Measurements from ENCODE around the gene CACNA1G.

Gene CACNA1G

GRCh38 chr17:50590946-50591737 is 30.6 kb downstream of the CACNA1G start:
- no peak for DNase-seq

DNA sequence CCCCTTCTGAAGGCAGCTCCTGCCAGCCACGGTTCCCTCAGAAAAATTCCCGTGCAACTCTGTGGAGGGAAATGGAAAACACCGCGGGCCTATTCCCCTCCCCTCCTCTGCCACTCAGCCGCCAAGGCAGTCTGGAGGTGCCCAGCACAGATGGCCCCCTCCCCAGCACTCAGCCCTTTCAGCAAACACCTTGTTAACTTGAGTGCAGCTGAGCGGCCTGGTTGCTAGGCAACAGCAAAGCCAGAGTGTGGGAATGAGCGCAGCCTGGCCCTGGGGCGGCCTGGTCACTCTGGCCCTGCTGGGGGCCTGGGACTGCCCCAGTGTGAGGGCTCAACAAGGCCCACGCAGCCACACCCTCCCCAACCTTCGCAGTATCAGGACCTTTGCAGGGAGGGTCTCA is 32.8 kb downstream of the CACNA1G start:
- DNase-seq: peak; percentile 26

GRCh38 chr17:50594128-50594823 is 33.8 kb downstream of the CACNA1G start:
- DNase-seq: no peak

- no peak for DNase-seq
These were observed 34.4 kb downstream of the CACNA1G start for GRCh38 chr17:50594892-50595291.

- no peak for DNase-seq
These were observed 35.9 kb downstream of the CACNA1G start for GRCh38 chr17:50596191-50597037.

DNA sequence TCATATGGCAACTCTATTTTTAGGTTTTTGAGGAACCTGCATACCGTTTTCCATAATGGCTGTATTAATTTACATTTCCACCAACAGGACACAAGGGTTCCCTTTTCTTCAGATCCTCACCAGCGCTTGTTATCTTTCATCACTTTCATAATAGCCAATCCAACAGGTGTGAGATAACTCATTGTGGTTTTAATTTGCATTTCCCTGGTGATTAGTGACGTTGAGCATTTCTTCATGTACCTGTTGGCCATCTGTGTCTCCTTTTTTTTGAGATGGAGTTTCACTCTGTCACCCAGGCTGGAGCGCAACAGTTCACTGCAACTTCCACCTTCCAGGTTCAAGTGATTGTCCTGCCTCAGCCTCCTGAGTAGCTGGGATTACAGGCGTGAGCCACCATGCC is 38.0 kb downstream of the CACNA1G start:
- DNase-seq: no peak

DNA sequence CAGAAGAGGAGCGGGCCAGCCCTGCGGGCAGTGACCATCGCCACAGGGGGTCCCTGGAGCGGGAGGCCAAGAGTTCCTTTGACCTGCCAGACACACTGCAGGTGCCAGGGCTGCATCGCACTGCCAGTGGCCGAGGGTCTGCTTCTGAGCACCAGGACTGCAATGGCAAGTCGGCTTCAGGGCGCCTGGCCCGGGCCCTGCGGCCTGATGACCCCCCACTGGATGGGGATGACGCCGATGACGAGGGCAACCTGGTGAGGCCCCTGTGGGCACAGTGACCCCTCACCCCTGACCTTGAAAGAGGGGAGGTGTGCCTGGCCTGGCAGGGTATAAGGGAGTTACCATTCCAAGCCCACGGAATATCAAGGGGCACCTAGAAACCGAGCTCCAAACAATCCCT is 39.1 kb downstream of the CACNA1G start:
- DNase-seq: no peak

GRCh38 chr17:50601823-50602375 is 41.4 kb downstream of the CACNA1G start:
- DNase-seq: no peak

DNA sequence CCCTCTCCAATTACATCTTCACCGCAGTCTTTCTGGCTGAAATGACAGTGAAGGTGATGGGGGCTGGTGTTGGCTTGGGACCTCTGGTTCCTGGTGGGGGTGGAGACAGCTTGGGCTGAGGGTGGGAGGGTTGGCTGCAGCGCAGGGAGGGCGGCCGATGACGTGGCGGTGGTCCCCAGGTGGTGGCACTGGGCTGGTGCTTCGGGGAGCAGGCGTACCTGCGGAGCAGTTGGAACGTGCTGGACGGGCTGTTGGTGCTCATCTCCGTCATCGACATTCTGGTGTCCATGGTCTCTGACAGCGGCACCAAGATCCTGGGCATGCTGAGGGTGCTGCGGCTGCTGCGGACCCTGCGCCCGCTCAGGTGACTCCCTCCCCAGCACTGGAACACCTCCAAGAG is 42.3 kb downstream of the CACNA1G start:
- DNase-seq: no peak

DNA sequence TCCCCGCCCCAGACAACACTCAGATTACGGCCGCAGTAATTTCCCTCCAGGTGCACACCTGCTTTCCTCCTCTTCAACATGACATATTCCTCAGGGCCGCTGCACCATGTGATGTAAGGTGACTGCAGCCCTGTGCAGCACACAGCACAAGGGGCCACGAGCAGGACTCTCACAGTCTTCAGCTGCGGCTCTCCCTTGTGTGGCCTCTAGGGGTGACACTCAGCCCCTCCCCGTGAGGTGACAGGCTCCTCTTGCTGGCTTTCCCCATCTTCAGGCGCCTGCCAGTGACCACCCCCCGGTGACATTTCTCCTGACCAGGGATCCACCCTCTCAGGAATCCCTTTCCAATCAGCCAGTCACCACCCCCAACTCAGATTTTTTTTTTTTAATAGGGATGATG is 42.8 kb downstream of the CACNA1G start:
- no peak for DNase-seq

GRCh38 chr17:50604513-50604912 is 44.0 kb downstream of the CACNA1G start:
- DNase-seq: no peak

DNA sequence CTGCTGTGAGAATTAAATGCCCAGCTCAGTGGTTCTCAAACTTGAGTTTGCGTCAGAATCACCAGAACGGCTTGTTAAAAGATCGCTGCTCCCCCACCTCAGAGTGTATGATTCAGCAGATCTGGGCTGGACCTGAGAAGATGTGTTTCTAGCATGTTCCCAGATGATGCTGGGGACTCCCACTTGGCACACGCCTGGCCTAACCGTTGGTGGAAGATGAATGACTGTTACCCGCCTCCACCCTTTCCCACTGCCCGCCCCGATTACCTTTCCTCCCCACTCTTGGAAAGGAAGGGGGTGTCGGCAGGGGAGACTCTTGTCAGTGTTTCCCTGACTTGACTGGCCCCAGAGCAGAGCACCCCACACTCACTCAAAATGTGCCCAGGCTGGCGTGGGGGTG is 44.9 kb downstream of the CACNA1G start:
- DNase-seq: no peak

GRCh38 chr17:50607522-50608175 is 47.1 kb downstream of the CACNA1G start:
- no peak for DNase-seq

DNA sequence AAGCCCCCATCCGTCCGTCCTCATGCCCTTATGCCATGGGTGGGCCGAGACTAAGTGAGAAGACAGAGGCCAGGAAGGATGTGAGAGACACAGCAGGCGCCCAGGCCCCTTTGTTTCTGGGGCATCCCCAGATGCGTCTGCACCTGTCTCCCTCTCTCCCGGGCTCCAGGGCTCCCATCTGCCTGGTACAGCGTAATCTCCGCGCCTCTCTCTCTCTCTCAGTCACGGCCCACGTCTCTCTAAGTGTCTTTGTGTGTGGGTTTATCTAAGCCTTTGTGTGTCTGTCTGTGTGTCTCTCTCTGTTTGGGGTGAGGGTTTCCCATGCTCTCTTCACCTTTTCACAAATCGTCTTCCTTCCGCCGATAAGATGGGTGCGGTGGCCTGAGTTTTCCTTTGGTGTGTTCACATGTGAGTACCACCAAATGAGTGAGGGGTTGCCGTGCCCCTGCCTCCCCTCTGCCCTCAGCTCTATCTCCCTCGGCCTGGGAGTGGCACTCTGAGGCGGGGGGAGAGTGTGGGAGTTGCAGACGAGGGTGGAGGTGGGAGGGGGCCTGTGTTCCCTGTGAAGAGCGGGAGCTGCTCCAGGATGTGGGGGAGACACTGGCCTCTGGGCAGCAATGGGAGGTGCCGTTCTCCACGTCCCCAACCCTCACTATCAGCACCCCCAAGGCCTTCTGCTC is 48.3 kb downstream of the CACNA1G start:
- peak; percentile 8 for DNase-seq

- DNase-seq: no peak
These were observed 49.0 kb downstream of the CACNA1G start for GRCh38 chr17:50609380-50610074.

GRCh38 chr17:50611634-50612033 is 51.1 kb downstream of the CACNA1G start:
- no peak for DNase-seq

GRCh38 chr17:50612281-50612680 is 51.8 kb downstream of the CACNA1G start:
- no peak for DNase-seq

DNA sequence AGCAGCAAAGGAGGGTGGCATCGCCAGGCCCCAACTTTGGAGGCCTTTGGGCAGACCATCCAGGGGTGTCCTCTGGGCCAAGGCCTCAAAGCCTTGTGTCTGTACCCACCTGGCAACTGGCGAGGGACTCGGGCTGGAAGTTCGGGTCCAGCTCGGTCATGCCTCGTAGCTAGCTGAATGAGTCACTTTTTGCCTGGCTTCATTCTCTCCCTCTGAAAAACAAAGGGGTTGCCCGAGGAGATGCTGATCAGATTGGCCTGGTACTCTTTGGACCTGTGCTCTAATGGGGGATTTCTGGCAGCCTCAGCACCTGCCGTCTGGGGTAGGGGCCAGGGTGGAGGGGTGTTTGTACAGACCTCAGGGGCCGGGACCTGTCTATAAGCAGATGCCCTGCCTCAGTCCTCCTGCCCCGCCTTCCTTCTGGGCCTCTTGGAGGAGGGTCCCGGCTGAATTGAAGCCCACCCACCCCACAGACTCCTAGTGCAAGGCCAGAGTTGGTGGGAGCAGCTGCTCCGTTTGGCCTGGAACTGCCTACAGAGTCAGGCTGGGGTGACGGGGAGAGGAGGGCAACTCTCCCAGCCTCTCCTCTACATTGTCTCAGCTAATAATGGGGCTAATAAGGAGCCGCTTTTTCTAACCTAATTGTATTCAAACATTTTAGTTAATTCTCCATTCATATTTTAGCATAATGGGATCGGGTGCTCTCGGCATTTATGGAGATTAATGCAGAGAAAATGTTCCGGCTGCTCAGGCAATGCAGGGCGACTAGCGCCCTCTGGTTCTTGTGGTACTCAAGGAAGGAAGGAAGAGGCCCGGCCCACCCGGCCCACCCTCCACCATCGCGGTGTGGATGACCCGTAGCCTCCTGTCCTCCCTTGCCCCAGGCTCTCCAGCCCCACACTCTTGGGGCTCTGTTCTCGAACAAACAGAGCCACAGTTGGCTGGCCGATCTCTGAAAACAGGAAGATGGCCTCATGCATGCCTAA is 52.8 kb downstream of the CACNA1G start:
- no peak for DNase-seq

- no peak for DNase-seq
These were observed 54.0 kb downstream of the CACNA1G start for GRCh38 chr17:50614471-50615051.

DNA sequence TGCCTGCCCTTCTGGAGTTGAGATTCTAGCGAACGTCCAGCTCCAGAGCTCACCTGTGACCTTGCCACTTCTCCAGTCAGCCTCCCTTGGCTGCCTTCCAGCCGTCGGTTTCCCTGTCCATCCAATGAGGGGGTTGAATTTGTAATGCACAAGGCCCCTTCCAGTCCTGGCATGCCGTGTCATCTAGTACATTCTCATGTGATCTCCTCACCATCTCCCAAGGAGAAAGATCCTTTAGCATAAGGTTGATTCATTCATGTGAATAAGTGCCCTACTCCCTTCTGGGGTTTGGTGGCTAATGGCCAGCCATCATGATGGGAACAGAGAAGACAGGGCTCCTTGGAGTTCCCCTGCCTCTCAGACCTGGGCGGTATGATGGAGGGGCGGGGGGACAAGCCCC is 55.3 kb downstream of the CACNA1G start:
- DNase-seq: no peak

All from NCI-H1417 treated with DMSO at 0.1 percent for 48 hours (cell line).